Activated T-cell treated with anti-CD3 and anti-CD28 coated beads, Interleukin-2, amount 50 U/mL, for 48 hours (primary cell): ENCODE measurements around the gene CAB39L.
"Not testable (repeated sequence)": the region's sequence is repeated elsewhere in the genome, so short reads cannot be mapped to it uniquely, and the experiment has no call there.

Source experiments
- DNase-seq, 2 experiments: peaks; one replicate each; pipeline ENCODE4 v3.0.0-alpha.2; 2020

CAB39L gene

GRCh38 chr13:49305792-49306425 is 138.0 kb downstream of the CAB39L start:
- DNase-seq, result no peak

GRCh38 chr13:49304763-49305700 is 138.8 kb downstream of the CAB39L start:
- DNase-seq, result no peak

DNA sequence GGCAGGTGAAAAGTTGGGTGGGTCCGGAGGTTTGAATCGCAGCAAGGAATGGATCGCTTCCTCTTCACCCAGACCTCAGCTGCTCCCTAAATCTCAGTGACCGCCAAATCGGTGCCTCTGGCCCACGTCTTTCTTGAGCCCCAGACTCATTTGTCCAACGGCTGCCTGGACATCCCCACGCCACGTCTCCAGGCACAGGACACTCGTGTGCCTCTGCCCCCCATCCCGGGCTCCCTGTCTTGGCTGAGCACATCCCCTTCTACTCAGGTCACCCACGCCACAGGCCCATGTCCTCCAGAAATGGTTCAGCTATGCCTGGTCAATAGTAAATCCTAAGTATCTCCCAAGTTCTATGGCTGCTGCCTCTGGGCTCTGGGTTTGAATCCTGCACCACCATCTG is 139.5 kb downstream of the CAB39L start:
- no peak for DNase-seq

DNA sequence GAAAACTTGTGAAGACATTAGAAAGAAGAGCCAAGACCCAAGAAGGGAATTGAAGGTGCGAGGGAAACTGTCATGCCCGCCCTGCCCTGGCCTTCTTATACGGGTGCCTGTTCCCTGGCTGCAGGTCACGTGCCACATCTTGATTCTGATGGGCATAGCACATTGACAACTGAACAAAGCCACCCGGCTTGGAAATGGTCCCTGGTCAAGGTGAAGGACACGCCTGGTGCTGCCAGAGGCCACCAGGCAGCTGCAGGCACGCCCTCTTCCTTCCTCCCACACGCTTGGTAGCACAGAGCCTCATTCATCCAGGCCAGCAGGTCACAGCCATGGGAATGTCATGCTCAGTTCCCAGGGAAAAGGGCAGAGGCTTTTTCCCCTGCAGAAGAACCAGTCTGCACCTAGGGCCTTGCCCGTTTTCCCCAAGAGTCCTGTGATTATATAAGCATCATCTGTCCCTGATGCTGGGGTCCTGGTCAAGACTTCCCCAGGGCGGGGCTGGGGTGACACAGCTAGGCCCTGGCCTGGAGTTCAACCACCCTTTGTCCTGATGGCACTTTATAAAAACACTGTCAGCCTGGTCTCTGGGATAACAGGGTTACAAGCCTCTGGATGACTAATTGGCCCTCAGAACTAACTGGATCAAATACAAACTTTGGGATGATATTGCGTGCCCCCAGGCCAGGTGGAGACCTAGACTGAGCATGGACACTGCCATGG is 140.2 kb downstream of the CAB39L start:
- DNase-seq, result no peak

- DNase-seq, result no peak
Measured at GRCh38 chr13:49302817-49303216, 141.0 kb downstream of the CAB39L start.

DNA sequence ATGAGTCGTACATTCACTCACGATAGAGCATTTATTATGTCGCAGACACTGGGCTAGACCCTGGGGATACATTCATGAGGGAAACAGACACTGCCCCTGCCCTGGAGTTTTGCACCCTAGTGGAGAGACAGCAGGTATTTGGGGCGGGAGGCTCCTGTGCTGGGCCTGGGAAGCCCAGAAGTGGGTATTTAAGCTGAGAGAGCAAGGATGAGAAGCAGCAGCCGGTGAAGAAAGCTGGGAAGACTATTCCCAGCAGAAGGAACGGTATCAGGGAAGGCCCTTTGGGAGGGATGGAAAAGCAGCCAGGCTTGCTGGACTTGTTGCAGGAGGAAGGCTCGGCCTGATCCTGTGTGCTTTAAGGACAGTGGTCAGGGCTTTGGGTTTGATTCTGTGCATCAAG is 141.6 kb downstream of the CAB39L start:
- no peak for DNase-seq

DNA sequence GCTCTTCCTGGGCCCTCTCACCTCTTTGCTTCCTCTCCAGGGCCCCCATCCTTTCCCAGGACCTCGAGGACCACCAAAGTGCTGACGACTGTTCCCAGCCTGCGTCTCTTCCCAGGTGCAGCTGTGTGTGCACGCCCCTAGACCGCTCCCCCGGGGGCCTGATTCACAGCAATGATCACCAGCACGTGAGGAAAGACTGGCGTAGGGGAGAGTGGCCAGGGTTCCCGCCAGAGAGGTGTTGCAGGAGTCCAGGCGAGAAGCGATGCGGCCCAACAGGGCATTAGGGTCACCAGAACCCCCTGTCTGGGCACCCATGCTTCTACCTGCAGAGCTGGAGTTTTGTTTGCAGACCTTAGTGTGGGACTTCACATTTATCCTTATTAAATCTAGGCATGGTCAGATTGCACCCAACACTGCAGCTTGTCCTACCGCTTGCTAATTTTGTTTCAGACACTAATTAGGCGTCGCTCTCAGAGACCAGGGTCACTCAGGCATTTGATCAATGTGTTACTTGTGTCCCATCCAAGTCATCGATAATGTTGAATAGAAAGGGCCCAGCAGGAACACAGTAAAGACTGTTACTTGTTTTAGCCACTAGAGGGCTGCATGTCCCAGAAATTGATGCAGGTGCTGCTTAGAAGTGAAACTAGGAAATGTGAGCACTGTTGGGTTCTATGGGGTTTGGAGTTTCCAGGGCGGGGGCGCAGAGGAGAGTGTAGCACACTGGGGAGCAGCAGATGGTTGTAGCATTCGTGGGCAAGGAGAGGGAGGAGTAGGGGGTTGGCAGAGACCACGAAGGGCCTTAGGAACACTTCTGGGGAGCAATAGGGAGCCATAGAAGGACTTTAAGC is 142.9 kb downstream of the CAB39L start:
- peak; percentile 67 to 73 for DNase-seq

GRCh38 chr13:49300276-49300675 is 143.6 kb downstream of the CAB39L start:
- DNase-seq, result no peak

- DNase-seq, result no peak
Measured at GRCh38 chr13:49298903-49299605, 144.8 kb downstream of the CAB39L start.

DNA sequence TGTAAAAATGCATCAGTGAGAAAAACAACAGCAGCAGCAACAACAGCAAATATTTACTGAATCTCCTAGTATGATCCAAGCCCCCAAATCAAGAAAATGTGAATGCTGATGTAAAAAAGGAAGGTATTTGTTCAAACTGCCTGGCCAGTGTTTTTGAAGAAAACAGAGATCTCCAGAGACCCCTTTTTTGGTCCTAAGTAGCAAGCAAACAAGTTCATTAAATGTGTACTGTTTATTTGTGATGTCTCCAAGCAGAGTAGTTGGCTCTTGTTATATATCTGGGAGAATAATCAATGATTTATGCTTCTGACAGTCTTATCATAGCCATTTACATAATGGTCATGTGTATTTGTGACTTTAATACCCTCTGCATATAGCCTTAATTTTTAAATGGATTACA is 145.4 kb downstream of the CAB39L start:
- DNase-seq, result no peak

DNA sequence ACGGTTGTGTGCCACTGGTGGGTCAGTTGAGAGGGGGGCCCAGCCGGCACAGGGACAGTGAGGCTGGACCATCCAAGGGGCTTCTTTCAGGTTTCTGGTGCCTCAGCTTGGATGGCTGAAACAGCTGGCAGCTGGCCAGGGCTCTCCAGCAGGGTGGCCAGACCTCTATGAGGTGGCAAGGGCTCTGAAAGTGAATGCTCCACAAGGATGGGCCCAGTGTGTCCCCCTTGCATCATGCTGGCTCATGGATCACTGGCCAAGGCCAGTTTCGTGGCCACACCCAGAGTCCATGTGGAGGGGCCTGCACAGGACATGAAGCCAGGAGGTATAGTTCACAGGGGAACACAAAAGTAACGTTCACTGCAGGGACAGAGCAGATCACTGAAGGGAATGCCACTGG is 146.5 kb downstream of the CAB39L start:
- no peak for DNase-seq

DNA sequence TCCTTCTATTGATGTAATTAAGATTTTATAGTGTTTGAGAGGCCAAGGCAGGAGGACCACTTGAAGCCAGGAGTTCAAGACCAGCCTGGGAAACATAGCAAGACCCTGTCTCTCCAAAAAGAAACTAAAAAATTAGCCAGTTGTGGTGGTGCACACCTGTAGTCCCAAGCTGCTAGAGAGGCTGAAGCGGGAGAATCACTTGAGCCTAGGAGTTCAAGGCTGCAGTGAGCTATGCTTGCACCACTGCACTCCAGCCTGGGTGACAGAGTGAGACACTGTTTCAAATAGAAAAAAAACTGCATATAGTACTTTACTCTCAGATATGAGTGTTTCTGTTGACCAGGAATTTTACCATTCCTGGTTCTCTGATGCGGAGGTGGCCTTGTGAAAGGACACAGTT is 147.2 kb downstream of the CAB39L start:
- no peak for DNase-seq

DNA sequence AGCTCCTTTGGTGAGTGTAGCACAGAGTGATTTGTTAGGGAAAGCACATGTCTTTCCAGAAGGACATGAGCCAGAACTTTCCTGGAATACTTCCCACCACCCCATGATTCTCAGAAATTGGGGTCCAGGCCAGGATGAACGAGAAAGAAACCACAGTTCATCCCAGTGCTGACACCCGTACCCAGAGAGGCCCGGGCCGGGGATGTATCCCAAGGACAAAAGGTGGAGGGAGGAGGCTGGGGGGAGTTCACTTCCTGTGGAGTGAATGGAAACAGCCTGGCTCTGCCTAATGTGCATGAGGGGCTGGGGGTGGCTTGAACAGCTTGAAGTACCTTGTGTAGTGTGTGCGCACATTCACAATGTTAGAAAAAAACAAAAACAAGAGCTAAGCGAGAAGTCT is 148.6 kb downstream of the CAB39L start:
- DNase-seq, result no peak

DNA sequence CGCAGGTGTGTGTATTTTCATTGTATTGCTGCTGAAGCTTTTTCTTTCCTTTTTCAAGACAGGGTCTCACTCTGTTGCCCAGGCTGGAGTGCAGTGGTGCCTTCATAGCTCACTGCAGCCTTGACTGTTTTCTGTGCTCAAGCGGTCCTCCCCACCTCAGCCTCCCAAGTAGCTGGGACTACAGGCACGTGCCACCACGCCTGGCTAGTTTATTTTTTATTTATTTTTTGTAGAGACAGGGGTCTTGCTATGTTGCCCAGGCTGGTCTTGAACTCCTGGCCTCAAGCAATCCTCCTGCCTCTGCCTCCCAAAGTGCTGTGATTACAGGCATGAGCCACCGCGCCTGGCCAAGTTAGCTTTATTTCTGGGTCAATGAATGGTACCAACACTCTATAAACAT is 149.1 kb downstream of the CAB39L start:
- DNase-seq, result not testable (repeated sequence)

DNA sequence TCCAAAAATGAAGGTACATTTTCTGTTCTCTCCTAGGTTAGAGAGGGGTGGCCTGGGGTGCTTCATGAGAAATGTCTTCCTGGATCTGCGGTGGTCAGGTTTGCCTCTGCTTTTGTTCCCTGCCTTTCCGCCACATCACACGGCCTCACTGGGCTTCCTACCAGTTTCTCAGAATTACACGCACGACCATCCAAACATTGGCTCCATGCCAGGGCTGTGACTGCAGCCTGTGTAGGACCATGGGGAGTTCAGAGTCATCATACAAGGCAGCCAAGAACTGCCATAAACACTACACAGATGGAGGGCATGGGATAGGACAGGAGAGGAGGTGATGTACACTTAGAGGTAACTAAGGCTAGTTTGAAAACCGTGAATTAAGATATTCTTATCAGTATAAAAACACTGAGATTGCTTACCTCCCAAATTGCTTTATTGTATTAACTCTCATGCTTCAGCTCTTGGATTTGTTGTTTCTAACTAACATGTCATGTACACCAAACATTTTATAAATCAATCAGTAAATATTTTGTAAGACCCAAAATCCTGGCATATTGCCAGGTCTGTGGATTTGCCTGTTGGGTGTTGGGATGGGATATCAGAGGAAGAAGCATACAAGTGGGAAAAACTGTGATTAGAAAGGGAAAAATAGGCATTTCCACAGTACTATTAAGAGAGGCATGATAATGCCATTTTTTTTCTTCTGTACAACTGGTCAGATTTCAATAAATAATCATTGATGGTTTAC is 150.9 kb downstream of the CAB39L start:
- DNase-seq, result peak in 1 of 2 experiments; percentile 44

DNA sequence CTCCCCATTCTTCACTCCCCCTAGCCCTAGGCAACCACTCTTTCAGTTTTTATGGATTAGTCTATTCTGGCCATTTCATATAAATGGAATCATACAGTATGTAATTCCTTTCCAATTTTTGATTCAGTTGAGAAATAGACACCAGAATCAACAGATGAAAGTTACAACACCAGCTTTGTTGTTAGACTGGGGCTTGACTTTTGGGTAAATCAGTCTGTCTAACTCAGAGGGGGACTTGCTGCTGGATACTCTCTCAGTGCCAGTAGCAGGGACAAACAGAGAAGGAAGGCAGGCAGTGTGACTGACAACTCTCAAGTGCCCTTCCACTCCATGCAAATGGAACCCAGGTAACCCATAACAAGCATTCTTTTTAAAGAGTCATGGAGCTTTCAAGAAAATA is 155.4 kb downstream of the CAB39L start:
- no peak for DNase-seq

DNA sequence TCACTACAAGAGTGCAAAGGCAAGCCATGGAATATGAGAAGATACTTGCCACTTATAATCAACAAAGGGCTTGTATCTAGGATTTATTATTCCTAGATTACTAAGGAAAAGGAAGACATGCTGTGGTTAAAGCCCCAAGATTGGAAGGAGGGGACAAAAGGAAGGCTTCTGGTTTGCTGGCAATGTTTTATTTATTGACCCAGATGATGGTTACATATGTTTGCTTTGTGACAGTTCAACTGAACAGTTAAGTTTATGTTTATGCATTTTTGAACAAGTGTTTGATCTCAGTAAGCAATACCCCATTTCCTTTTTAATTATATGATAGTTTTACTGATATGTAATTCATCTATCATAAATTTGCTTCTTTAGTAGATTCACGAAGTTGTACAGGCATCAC is 155.9 kb downstream of the CAB39L start:
- DNase-seq, result no peak

DNA sequence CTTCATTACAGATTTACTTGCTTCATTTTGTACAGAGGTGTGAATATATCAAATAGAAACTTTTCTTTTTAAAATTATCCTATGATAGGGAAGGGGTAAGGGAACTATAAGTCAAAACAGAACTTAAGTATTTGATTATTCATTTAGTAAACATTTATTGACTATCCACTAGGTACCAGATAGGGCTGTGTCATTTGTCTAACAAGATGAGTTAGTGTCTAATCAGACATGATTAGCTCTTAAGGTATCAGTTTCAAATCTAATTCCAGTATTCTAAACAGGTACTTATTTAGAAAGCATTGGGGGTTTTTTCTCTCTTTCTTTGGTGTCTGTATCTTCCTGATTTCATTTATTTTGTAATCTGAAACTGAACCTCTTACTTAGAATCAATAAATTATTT is 164.0 kb downstream of the CAB39L start:
- no peak for DNase-seq

DNA sequence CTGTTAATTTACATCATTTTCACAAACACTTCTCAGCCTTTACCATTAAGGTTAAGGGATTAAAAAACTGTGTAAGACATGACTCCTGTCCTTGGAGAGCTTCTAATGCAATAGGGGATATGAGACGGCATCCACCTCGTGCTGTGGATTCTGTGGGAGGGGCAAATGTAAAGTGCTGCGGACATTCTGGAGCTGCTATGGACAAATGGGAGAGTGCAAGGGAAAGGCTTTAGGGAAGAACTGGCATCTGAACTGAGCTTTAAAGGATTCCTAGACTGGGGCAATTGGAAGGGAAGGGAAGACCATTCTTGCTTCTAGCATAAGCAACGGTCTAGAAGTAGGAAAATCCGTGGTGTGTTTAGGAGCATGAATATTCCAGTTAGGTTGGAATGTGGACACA is 164.8 kb downstream of the CAB39L start:
- DNase-seq, result no peak

- DNase-seq, result no peak
Measured at GRCh38 chr13:49278211-49278610, 165.7 kb downstream of the CAB39L start.

DNA sequence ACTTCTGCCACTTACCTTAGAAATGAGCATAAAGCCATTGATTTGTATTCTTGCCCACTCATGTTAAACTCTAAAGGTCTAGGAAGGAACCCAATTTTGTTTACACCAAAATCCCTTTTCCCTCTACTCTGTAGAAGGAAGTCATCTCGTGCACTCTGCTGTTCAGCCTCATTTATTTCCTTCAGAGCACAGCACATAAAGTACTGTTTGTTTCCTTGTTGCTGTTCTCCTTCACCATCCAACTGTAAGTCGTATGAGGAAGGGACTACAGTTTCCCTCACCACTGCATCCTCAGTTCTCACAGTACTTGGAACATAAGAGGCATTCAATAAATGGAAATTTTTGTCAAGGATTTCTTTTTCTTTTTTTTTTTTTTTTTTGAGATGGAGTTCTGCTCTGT is 171.6 kb downstream of the CAB39L start:
- no peak for DNase-seq
